HG02759 (cell line): ENCODE results near the gene MCM3AP.
A peak's percentile ranks its signal among the peaks of the same experiment; 100 is the strongest.

ENCODE experiments used
- ATAC-seq: cut with Tn5 transposase; IDR thresholded peaks from one replicate; pipeline ENCODE4 v1.9.1; 2021; ENCODE audit warnings: mild to moderate bottlenecking, moderate library complexity; ENCODE audit not compliant: unreplicated experiment

The MCM3AP gene

DNA sequence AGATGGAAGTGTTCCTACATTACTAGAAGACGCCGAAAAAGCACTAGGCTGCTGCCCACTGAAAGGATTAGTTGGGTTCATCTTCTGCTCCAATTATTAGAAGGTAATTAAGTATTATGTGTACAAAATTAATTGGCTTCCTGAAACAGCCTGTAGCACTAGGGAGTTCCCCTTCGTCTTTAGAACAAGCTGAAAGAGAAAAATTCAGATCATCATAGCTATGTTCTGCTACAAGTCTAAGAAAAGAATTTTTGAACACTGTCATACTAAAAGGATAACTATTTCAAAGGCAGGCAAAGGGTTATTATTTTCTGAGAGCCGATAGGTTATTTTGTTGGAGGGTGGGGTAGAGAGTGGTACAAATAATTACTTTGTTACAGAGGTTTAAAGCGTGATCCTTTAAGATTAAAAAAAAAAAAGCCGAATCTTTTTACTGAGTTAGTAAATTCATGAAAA, at the start of gene MCM3AP:
MCM3AP (minus strand) TSS at position 406 of the 456 bp plus-strand sequence; CDS start at position 81, 325 bp downstream.
- no peak for ATAC-seq

- no peak for ATAC-seq
These were observed 49.1 kb upstream of the MCM3AP start for GRCh38 chr21:46334351-46335140.

GRCh38 chr21:46329796-46330195, 44.4 kb upstream of the MCM3AP start:
- no peak for ATAC-seq

GRCh38 chr21:46328151-46328550, 42.7 kb upstream of the MCM3AP start:
- no peak for ATAC-seq

GRCh38 chr21:46327711-46328110, 42.3 kb upstream of the MCM3AP start:
- no peak for ATAC-seq

GRCh38 chr21:46326110-46326703, 40.8 kb upstream of the MCM3AP start:
- no peak for ATAC-seq

DNA sequence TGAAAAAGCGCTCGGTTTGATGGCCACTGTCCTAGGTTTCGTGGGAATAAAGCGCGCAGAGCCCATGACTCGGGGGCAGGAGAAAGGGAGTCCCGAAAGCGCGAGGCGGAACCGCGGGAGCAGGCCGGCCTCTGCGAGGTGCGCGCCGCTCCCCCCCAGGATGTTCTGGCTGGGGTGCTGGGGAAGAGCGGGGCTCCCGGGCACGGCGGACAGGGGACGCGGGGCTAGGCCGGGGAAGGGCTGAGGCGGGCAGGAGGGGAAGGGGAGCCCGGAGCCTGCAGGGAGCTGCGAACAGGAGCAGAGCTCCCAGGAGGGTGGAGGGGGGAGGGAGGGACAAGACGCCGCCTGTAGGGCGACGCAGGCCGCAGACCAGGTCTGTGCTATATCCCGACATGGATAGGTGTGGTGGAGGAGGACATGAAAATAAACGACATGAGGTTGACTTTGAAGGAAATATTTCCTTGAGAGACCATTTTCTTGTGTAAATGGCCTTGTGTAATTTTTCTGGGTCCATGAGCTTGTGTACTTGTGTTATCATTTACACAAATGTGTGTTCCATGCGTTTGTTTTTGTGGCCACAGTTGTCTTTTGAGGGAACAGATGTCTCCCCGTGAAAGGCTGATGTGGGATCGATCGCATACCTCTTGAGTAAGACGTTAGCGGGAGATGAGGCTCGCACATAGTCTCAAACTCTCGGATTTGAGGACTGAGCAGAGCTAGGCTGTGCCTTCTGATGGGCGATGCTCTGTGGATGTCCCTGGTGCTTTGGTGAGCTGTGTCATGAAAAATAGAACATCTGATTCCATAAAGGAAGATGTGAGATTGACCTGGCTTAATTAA, 39.9 kb upstream of the MCM3AP start:
- ATAC-seq, result no peak

DNA sequence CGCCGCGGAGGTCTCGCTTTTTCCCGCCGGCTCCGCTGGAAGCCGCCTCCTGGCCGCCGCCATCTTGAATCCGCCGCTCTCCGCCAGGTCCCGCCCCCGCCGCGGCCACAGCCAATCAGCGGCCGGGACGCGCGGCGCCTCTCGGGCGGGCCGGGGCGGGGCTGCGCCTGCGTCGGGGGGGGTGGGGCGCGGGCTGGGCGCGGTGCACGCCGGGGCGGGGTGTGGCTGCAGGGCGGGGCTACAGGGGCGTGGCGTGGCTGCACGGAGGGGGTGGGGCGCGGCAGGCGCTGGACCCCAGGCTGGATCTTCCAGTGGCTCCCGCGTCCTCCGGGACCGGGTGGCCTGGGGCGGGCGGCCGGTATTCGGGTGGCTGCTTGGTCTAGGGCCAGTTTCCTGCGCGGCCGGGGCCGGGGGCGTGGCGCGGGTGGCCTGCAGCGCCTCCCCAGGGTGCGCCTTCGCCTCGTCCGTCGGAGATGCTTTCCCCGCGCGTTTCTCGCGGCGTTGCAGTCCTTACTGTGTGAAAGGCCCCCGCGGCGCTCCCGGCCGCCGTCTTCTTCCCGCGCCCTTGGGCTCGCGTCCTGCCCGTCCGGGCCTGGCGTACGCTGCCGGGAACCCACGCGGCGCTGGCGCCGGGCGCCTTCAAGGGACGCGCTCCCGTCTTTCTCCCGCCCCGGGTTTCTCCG, 39.1 kb upstream of the MCM3AP start:
- ATAC-seq, result peak; percentile 65

- peak; percentile 80 for ATAC-seq
These were observed 38.4 kb upstream of the MCM3AP start, which contains the start of the genes C21orf58 and PCNT for GRCh38 chr21:46323710-46324389. TSS of gene C21orf58 (minus strand) at chr21:46323870. CDS start at chr21:46322738, 1,132 bp downstream. TSS of gene PCNT (plus strand) at chr21:46324156. CDS start at chr21:46324229, 73 bp downstream.

- no peak for ATAC-seq
These were observed 37.9 kb upstream of the MCM3AP start for GRCh38 chr21:46323227-46323709.

DNA sequence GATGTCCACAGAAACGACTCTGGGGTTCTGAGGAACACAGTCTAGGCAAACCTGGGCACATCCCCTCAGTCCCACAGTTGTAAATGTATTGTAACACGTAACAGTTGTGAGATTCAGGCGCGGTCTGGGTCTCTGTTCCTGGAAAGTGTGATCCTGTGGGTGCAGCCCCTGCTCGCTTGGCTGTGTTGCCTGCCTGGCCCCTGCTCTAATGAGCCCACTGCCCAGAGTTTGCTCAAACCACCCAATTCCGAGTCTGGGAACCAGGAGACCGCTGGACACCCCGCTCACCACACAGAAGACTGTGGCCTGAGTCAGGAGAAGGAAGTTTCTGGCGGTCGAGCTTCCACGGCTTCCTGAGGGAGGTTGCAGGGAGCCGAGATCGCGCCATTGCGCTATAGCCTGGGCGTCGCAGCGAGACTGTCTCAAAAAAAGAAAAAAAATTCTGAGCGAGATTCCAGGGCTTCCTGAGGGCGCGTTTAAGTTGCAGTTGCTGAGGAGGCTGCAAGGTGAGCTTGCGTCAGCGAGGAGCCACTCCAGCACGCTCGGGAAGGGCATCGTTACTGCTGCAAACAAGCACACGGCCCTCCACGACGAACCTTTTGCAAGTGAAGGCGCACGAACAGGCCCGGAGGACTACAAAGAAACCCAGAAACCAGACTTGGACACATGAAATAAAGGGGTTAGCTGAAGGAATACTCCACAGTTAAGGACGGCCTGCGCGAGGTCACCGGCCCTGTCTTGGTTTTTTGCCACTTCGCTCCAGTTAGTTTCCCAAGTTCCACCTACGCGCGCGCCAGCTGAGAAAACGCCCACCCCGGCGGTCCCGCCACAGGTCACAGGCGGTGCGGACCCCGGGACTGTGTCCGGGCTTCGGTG, 37.2 kb upstream of the MCM3AP start:
- ATAC-seq, result no peak

GRCh38 chr21:46320331-46320801, 35.0 kb upstream of the MCM3AP start:
- ATAC-seq, result no peak

DNA sequence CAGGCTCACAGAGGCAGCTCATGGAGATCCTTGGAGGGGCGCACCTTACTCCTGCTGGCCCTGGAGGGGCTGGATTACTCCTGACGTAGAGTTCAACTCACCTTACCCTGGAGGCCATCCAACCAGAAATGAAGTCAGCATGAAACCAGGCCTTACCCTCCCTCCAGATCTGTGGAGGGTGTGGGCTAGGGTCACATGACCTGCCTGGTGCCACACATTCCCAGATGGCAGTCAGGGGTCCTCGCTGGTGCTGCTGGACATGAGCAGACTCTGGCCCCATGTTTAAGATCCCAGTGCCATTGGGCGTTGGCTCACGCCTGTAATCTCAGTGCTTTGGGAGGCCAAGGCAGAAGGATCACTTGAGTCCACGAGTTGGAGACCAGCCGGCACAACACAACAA, 33.8 kb upstream of the MCM3AP start:
- no peak for ATAC-seq

DNA sequence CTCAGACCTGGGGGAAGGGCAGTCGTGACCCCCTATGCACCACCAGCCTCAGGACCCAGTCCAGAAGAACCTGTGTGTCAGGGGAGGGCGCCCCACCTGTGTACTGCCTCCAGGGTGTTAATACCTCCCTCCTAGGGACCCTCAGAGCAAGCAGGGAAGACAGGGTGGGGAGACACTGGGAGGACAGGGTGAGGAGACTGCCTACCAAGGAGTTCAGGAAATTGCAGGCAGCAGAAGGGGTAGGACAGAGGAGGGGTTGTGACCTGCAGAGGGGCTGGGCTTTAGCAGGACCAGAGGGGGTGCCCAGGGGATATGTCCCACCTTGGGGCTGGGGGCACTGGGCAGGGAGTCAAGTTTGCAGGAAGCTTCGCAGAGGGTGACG, 33.0 kb upstream of the MCM3AP start:
- ATAC-seq, result no peak

DNA sequence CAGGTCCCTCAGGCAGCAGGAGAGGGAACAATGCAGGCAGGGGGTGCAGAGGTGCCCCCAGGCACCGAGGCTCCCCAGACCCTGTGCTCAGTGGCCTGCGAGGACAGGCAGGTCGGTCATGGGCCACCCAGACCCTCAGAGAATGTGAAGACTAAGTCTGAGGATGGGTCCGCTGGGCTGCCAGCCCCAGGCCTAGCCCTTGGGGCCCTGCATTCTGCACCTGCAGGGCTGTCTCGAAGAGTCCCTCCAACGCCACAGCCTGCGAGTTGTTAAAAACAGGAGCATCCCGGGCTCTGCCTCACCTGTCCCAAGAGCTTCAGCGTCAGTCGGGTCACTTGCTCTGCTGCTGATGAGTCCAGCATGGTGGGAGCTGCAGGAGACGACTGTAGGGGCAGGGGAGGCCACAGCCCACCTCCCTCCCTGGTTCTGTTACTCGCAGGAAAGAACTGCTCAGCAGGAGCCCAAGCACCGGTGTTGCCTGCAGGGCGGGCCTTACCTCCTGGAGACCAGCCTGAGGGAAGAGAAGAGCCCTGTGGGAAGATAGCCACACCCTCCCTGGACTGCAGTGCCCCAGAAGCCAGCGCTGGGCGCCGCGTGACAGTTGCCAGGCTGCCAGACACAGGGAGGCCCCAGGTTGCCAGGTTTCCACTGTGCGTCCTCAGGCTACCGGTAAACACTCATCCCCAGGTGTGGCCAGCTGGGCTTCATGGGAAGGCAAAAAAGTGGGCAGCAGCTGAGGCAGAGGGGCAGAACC, 32.5 kb upstream of the MCM3AP start:
- ATAC-seq, result no peak

DNA sequence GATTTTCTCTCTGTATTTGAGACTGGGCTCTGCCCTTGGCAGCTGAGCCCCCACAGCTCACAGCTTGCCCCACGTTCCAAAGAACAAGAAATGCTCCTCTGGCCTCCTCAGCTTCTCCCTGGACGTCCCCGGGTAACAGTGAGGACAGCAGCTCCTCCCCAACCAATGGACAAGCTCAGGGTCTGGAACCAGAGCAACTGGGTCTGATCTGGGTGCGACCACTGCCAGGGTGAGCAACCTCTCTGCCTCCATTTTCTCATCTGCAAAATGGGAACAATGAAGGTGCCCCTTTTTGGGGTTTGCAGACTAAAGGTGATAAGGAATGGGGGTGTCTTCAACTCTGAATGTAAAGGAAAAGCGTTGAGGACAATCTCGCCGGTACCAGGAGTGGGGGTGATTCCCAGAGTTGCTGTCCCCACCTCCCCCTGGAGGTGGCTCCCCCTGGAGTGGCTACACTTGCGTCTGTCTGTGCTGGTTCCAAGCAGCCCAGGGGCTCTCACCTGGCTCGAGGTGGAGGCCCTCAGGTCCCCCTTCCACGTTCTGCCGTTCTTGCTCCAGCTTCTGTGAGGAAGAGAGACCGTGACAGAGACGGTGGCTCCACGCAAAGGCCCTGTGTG, 31.4 kb upstream of the MCM3AP start:
- no peak for ATAC-seq

GRCh38 chr21:46314441-46315020, 29.1 kb upstream of the MCM3AP start:
- no peak for ATAC-seq
